Measurements from ENCODE around the gene RARRES1.
"Not testable (repeated sequence)": the region's sequence is repeated elsewhere in the genome, so short reads cannot be mapped to it uniquely, and the experiment has no call there.

Gene RARRES1

GRCh38 chr3:158731486-158731885 is 771 bp downstream of the RARRES1 start:
- DNase-seq, result no peak

- no peak for DNase-seq
Observed at GRCh38 chr3:158728851-158729250, 3.4 kb downstream of the RARRES1 start.

GRCh38 chr3:158728061-158728377 is 4.2 kb downstream of the RARRES1 start:
- no peak for DNase-seq

- peak; percentile 1 for DNase-seq
Observed at GRCh38 chr3:158727206-158728060, 4.8 kb downstream of the RARRES1 start.

GRCh38 chr3:158725348-158726011 is 6.8 kb downstream of the RARRES1 start:
- DNase-seq, result no peak

GRCh38 chr3:158723991-158724390 is 8.3 kb downstream of the RARRES1 start:
- no peak for DNase-seq

GRCh38 chr3:158722108-158722507 is 10.1 kb downstream of the RARRES1 start:
- DNase-seq, result no peak

GRCh38 chr3:158718490-158719170 is 13.6 kb downstream of the RARRES1 start:
- no peak for DNase-seq

- no peak for DNase-seq
Observed at GRCh38 chr3:158717576-158717975, 14.7 kb downstream of the RARRES1 start.

GRCh38 chr3:158713094-158713499 is 19.2 kb downstream of the RARRES1 start:
- DNase-seq, result no peak

- no peak for DNase-seq
Observed at GRCh38 chr3:158712443-158712842, 19.8 kb downstream of the RARRES1 start.

- DNase-seq, result no peak
Observed at GRCh38 chr3:158711886-158712285, 20.4 kb downstream of the RARRES1 start.

GRCh38 chr3:158710601-158711000 is 21.7 kb downstream of the RARRES1 start:
- no peak for DNase-seq

- no peak for DNase-seq
Observed at GRCh38 chr3:158709666-158710083, 22.6 kb downstream of the RARRES1 start.

GRCh38 chr3:158703566-158703965 is 28.7 kb downstream of the RARRES1 start:
- DNase-seq, result no peak

GRCh38 chr3:158702815-158703481 is 29.3 kb downstream of the RARRES1 start:
- no peak for DNase-seq

- DNase-seq, result no peak
Observed at GRCh38 chr3:158701420-158702065, 30.7 kb downstream of the RARRES1 start.

- DNase-seq, result no peak
Observed at GRCh38 chr3:158700559-158700958, 31.7 kb downstream of the RARRES1 start.

GRCh38 chr3:158696618-158697017 is 35.6 kb downstream of the RARRES1 start:
- DNase-seq, result no peak

- not testable (repeated sequence) for DNase-seq
Observed at GRCh38 chr3:158693866-158694456, 38.3 kb downstream of the RARRES1 start.

- DNase-seq, result no peak
Observed at GRCh38 chr3:158685159-158685558, 47.1 kb downstream of the RARRES1 start.

GRCh38 chr3:158683230-158683962 is 48.9 kb downstream of the RARRES1 start:
- DNase-seq, result no peak
